Stomach (tissue), 9 donors: Measurements from ENCODE around the gene MAGI2. TPM values are rescaled to one million over a fixed set of nuclear protein-coding genes. Genes with fewer than 3 reads are reported as not detected.

Experiments
- DNase-seq, 2 donors: peaks; one replicate each; pipeline versions ENCODE4 v3.0.0 to v3.0.0-alpha.2; 2013 to 2019
- H3K27ac ChIP-seq, 5 donors: fragments of 200-600 bp in 4 of 5; sonication (generic) in 4 of 5; one replicate each; pipeline ENCODE4 v1.5.1; 2013 to 2019; ENCODE audit warnings: mild to moderate bottlenecking in 1 of 5, moderate library complexity in 1 of 5
- H3K27me3 ChIP-seq, 3 donors: fragments of 200-600 bp; sonication (generic); one replicate each; pipeline ENCODE4 v1.5.1; 2017 to 2019; ENCODE audit warnings: mixed run types in 1 of 3
- H3K36me3 ChIP-seq, 4 donors: fragments of 200-600 bp; sonication (generic); 1 replicate in 3 of 4; 2 replicates in 1 of 4; pipeline ENCODE4 v1.5.1; 2016 to 2019
- H3K4me1 ChIP-seq, 4 donors: fragments of 200-600 bp; sonication (generic); one replicate each; pipeline ENCODE4 v1.5.1; 2016 to 2019
- H3K4me3 ChIP-seq, 4 donors: fragments of 200-600 bp; sonication (generic) in 3 of 4; one replicate each; pipeline ENCODE4 v1.5.1; 2016 to 2019; ENCODE audit warnings: mild to moderate bottlenecking in 1 of 4
- H3K9me3 ChIP-seq, 4 donors: fragments of 200-600 bp; sonication (generic); one replicate each; pipeline ENCODE4 v1.5.1; 2016 to 2019
- CTCF ChIP-seq, 7 experiments: fragments of 450-650 bp in 4 of 7; fragments of 200-600 bp in 3 of 7; sonication (generic) in 3 of 7; IDR thresholded peaks; one replicate each; pipeline ENCODE4 v1.5.1; 2016 to 2019; ENCODE audit warnings: antibody characterized with exemption in 7 of 7, control low read depth in 2 of 7, mild to moderate bottlenecking in 1 of 7
- EP300 ChIP-seq: sonication (generic); formaldehyde crosslinking; IDR thresholded peaks from one replicate; pipeline ENCODE4 v1.6.1; 2017; ENCODE audit warnings: antibody characterized with exemption
- POLR2A ChIP-seq, 4 donors: fragments of 450-650 bp; IDR thresholded peaks; one replicate each; pipeline ENCODE4 v1.6.1; 2016; ENCODE audit warnings: antibody characterized with exemption in 4 of 4, control low read depth in 2 of 4, mild to moderate bottlenecking in 1 of 4, moderate library complexity in 1 of 4
- POLR2AphosphoS5 ChIP-seq, 3 donors: sonication (generic); formaldehyde crosslinking; IDR thresholded peaks; one replicate each; pipeline ENCODE4 v1.6.1; 2016; ENCODE audit warnings: antibody characterized with exemption in 3 of 3
- WGBS, 5 donors: extraction: QIAGEN DNeasy Blood & Tissue Kit in 3 of 5; methylation state at CpG; one replicate each; pipeline versions ENCODE4 v1.1.5 to v1.1.7; 2013 to 2018; 5-methylcytosine and 5-hydroxymethylcytosine counted together
- intact Hi-C: fragments of 100-400 bp; cut with DNase I; formaldehyde crosslinking; loops from one replicate; pipeline ENCODE4 v1.15.1; 2023; ENCODE audit warnings: low total_unique reads
- polyA plus RNA-seq, 3 donors: library from polyadenylated mRNA; stranded (reverse); fragments of 200-250 nt; gene quantifications; one replicate each; pipeline ENCODE4 v1.2.3, GENCODE V29; 2013
- total RNA-seq, 5 donors: library from RNA; depleted of rRNA; stranded (reverse); fragments of >200 nt; gene quantifications; one replicate each; pipeline versions ENCODE4 v1.1.0 to v1.2.3, GENCODE V29; 2014 to 2016
- donor health status: healthy with polysubstance abuse.
- donor health status: Bipolar disorder and iron deficiency.
- donor health status: healthy.

The MAGI2 gene
- total and polyA plus RNA-seq, 8 donors: 0.92 to 53.9 (median 5.8) TPM

- Histone ChIP-seq H3K27ac (no peak overlapping the region), H3K4me1 (no peaks in the 10 kb centered on the region), H3K9me3 (no peaks in the 10 kb centered on the region), H3K27me3 (no peaks in the 10 kb centered on the region), H3K36me3 (no peaks in the 10 kb centered on the region), H3K4me3 (no peak overlapping the region)
- intact Hi-C loops: no loop called here
- DNase-seq: peak in 1 of 2 donors; percentile 22
- 66 to 78% (median 72%) methylated on average over 5 of the region's 5 CpGs for whole genome bisulfite sequencing, 5 donors
- TF ChIP-seq EP300 (no peak), POLR2A (IDR thresholded peaks at IDR 0.05) (no peak), POLR2AphosphoS5 (IDR thresholded peaks at IDR 0.05) (no peak), CTCF (IDR thresholded peaks at IDR 0.05) (no peak)
Observed at GRCh38 chr7:79050603-79051002, 402.9 kb downstream of the MAGI2 start.

- Histone ChIP-seq H3K9me3 (no peaks in the 10 kb centered on the region), H3K27me3 (no peaks in the 10 kb centered on the region), H3K27ac (no peak overlapping the region), H3K4me1 (no peaks in the 10 kb centered on the region), H3K4me3 (no peak overlapping the region), H3K36me3 (no peaks in the 10 kb centered on the region)
- 67 to 79% (median 73%) methylated on average over 2 of the region's 2 CpGs for WGBS, 5 donors
- DNase-seq: no peak
- TF ChIP-seq POLR2A (IDR thresholded peaks at IDR 0.05): no peak
- TF ChIP-seq EP300: no peak
- no peak for TF ChIP-seq POLR2AphosphoS5 (IDR thresholded peaks at IDR 0.05)
- TF ChIP-seq CTCF (IDR thresholded peaks at IDR 0.05): no peak
- intact Hi-C loops: no loop called here
Observed at GRCh38 chr7:79046061-79046460, 407.4 kb downstream of the MAGI2 start.

GRCh38 chr7:79037001-79037400 lies 416.5 kb downstream of the MAGI2 start:
- TF ChIP-seq POLR2AphosphoS5 (IDR thresholded peaks at IDR 0.05) (no peak), EP300 (no peak)
- no peaks in the 10 kb centered on the region for H3K9me3 ChIP-seq
- no peaks in the 10 kb centered on the region for H3K36me3 ChIP-seq
- no peak overlapping the region for H3K4me3 ChIP-seq
- intact Hi-C loops: no loop called here
- no peak overlapping the region for H3K27ac ChIP-seq
- no peak for DNase-seq
- WGBS, 5 donors: 62 to 83% (median 80%) methylated on average over 4 of the region's 4 CpGs
- H3K4me1 ChIP-seq: no peaks in the 10 kb centered on the region
- H3K27me3 ChIP-seq: no peaks in the 10 kb centered on the region

- no peak for DNase-seq
- intact Hi-C loops: no loop called here
- no peak overlapping the region for H3K4me3 ChIP-seq
- no peak overlapping the region for H3K27ac ChIP-seq
- no peaks in the 10 kb centered on the region for H3K27me3 ChIP-seq
- WGBS, 5 donors: 53 to 73% (median 59%) methylated on average over 2 of the region's 2 CpGs
- H3K9me3 ChIP-seq: no peaks in the 10 kb centered on the region
- TF ChIP-seq POLR2AphosphoS5 (IDR thresholded peaks at IDR 0.05) (no peak), POLR2A (IDR thresholded peaks at IDR 0.05) (no peak), EP300 (no peak), CTCF (IDR thresholded peaks at IDR 0.05) (no peak)
- H3K4me1 ChIP-seq: no peaks in the 10 kb centered on the region
- H3K36me3 ChIP-seq: no peaks in the 10 kb centered on the region
Observed at GRCh38 chr7:79036356-79036755, 417.1 kb downstream of the MAGI2 start.

GRCh38 chr7:79035858-79036257 lies 417.6 kb downstream of the MAGI2 start:
- no peak overlapping the region for H3K27ac ChIP-seq
- intact Hi-C loops: no loop called here
- 73 to 86% (median 84%) methylated on average over 3 of the region's 3 CpGs for WGBS, 5 donors
- no peak for TF ChIP-seq POLR2A (IDR thresholded peaks at IDR 0.05)
- no peak for TF ChIP-seq POLR2AphosphoS5 (IDR thresholded peaks at IDR 0.05)
- no peak for TF ChIP-seq CTCF (IDR thresholded peaks at IDR 0.05)
- TF ChIP-seq EP300: no peak
- no peaks in the 10 kb centered on the region for H3K4me1 ChIP-seq
- no peaks in the 10 kb centered on the region for H3K27me3 ChIP-seq
- H3K9me3 ChIP-seq: no peaks in the 10 kb centered on the region
- H3K4me3 ChIP-seq: no peak overlapping the region
- H3K36me3 ChIP-seq: no peaks in the 10 kb centered on the region
- no peak for DNase-seq
